Body of pancreas (tissue), 4 donors: Measurements from ENCODE around the gene TMED5.

Source experiments
- CTCF ChIP-seq, 7 experiments: fragments of 450-650 bp in 4 of 7; fragments of 200-600 bp in 3 of 7; sonication (generic) in 3 of 7; IDR thresholded peaks; one replicate each; pipeline ENCODE4 v1.5.1; 2016 to 2019; ENCODE audit warnings: antibody characterized with exemption in 7 of 7
- POLR2A ChIP-seq, 3 donors: fragments of 450-650 bp; IDR thresholded peaks; one replicate each; pipeline ENCODE4 v1.6.1; 2016; ENCODE audit warnings: antibody characterized with exemption in 3 of 3, mild to moderate bottlenecking in 2 of 3

- TF ChIP-seq CTCF (IDR thresholded peaks at IDR 0.05) (no peak), POLR2A (IDR thresholded peaks at IDR 0.05) (no peak)
These were observed 50.6 kb downstream of the TMED5 start for GRCh38 chr1:93129507-93130099.
